ENCODE results near the gene DIDO1.
"Not testable (repeated sequence)": the region's sequence is repeated elsewhere in the genome, so short reads cannot be mapped to it uniquely, and the experiment has no call there.

The DIDO1 gene

DNA sequence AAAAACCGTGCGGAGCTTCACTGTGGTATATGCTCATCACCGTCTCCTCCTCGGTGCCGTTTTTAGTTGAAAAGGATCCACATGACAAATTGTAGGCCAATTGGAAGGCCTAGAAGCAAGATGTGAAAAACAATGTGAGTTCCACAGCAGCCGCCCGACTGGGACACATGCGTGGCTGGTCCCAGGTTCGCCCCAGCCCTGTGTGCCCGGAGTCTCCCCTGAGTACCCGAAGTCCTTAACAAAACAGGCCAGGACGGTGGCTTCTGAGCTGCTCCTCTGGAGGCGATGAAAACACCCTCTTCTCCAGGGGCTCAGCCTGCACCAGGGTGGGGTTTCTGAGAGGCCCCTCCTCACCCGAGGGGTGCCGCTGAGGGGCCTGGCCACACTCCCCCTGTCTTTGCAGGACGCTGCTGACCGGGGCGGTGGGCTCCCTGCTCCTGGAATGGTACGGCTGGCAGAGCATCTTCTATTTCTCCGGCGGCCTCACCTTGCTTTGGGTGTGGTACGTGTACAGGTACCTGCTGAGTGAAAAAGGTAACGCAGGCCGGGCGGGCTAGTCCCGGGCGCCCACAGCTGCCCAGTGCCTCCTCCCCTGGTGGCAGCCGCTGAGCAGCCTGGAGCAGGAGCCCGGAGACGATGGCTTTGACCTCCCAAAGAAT is 36.0 kb upstream of the DIDO1 start:
- no peak for DNase-seq

DNA sequence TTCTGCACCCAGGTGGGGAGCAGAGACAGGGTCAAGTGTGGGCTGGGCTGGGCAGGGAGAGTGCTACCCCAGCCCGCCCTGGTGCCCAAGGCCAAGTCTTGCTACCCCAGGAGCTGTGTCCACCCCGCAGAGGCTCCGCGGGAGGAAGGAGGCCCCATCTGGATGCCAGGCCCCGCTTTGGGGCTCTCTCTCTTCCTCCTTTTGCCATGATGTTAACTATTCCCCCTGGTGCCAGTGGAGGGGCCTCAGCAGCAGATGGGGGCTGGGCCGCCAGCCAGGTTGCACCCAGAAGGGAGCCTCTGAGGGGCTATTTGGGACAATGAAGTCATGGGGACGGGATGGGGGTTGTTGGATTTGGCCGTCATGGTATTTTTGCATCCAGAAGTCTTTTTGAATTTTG is 35.5 kb upstream of the DIDO1 start:
- no peak for DNase-seq

DNA sequence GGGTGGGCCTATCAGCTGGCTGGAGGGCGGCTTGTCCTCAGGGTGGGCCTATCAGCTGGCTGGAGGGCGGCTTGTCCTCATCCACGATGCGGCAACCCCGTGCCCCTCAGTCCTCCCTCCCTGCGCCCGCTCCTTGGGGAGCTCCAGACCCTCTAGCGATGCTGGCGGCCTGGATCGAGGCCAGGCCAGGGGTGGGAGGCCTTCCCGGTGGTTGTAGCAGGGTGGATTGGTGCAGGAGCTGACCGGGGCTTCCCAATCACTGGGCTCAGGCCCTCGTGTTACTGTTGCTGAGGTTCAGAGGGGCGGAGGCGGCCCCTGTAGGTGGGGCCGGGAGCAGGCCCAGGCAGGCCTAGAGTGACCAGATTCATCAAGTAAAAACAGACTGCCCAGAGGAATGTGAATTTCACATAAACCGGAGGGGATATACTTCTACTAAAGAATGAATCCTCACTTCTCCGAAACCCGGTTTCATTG is 35.0 kb upstream of the DIDO1 start:
- DNase-seq: no peak

DNA sequence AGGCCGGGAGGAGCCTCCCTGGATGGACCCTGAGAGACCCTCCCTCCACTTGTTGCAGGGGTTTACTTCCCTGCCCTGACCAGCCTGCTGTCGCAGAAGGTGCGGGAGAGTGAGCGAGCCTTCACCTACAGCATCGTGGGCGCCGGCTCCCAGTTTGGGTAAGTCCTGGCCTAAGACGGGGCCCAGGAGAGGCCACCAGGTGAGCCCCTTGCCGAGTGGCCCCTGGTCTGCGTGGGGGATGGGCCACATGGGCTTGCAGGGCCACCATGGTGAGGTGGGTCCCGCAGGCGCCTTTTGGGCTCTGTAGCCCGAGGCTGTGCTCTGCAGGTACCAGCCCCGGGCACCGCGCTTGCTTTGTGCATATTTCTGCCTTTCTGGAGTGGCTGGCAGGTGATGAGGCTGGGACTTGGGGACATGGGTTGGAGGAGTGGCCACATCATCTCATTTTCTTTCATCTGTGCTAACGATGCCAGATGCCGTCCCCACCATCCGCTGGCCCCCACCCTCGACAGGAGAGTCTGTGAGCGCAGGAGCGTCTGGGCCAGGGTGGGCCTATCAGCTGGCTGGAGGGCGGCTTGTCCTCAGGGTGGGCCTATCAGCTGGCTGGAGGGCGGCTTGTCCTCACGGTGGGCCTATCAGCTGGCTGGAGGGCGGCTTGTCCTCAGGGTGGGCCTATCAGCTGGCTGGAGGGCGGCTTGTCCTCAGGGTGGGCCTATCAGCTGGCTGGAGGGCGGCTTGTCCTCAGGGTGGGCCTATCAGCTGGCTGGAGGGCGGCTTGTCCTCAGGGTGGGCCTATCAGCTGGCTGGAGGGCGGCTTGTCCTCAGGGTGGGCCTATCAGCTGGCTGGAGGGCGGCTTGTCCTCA is 34.4 kb upstream of the DIDO1 start:
- DNase-seq: not testable (repeated sequence)

DNA sequence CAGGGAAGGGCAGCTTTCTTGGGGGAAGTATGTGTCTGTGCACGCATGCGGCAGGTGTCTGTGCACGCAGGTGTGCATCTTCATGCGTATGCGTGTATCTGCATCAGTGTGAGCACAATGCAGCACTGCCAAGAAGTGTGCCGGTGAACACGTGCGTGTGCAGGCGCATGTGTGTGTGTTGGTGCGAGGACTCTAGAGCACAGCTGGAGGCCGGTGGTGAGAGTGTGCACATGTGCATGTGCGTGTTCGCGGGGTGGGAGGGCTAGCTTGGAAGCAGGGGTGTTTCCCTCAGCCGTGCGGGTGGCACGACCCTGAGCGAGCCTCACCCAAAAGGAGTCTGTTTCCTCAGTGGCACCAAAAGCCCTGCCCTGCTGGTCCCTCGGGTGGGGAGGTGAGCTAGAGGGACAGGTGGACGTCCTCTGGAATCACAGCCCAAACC is 33.7 kb upstream of the DIDO1 start:
- DNase-seq: no peak

DNA sequence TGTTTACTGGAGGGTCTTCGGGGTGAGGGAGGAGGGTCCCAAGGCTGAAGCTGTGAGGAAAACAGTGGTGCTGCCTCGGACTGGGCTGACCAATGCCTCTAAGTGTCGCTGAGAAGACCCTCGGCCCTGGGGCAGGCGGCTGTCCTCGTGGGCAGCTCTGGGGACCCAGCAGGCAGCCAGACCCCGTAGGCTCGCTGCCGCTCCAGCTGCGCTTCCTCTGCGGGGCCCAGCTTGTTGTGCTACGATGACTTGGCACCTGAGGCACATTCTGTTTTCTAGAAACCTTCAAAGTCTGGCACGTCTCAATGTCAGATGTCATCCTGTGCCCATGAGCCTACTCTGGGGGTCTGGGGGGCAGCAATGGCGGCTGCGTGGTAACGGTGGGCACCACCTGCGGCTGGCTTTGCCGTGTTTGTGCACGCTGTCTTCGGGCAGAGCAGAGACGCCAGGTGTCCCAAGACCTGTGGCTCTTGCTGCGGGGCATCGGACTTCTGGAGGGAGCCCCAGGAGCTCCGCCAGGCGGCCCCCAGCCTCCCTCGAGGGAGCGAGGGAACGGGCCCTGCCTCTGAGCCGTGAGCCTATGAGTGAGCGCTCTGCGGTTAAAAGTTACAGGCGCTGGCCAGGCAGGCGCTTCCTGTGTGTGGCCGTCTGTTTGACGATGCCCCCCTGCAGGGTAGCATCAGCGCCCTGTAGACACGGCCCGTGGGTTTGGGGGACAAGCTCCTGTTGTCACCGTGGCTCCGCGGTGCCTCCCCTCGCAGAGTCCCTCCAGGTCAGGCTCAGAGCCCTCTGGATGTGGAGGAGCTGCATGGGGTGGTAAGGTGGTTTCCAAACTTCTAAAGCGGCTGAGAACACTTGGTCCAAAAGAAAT is 33.0 kb upstream of the DIDO1 start:
- peak; percentile 55 for DNase-seq

DNA sequence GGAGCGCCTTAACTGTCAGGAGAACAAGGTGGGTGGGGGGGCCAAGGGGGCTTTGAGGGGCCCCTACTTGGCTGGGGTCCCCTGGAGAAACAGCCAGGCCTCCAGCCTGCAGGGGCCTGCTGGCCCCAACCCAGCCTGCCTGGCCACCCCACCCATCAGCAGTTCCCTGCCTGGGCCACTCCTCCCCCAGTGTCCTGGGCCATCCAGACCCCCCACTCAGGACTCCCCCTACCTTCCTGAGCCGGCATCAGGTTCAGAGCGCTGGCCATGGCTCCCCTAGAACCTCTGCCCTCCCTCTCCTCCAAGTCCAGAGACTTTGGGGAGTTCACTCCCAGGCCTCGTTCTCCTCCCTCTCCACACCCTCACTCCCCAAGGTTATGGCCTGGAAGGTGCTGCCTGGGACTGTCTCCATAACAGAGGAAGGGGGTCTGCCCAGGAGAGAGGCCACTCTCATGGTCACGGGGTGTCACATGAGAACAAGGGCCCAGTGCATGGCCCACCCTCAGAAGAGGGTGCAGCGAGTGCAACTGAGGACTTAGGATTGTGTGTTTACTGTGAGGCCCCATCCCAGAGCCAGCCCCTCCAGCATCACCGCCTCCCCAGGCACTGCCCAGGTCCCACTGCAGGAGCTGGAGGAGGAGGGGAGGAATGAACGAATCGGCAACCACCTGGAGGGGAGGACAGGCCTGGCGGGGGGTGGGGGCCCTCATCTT is 32.2 kb upstream of the DIDO1 start:
- DNase-seq: no peak

DNA sequence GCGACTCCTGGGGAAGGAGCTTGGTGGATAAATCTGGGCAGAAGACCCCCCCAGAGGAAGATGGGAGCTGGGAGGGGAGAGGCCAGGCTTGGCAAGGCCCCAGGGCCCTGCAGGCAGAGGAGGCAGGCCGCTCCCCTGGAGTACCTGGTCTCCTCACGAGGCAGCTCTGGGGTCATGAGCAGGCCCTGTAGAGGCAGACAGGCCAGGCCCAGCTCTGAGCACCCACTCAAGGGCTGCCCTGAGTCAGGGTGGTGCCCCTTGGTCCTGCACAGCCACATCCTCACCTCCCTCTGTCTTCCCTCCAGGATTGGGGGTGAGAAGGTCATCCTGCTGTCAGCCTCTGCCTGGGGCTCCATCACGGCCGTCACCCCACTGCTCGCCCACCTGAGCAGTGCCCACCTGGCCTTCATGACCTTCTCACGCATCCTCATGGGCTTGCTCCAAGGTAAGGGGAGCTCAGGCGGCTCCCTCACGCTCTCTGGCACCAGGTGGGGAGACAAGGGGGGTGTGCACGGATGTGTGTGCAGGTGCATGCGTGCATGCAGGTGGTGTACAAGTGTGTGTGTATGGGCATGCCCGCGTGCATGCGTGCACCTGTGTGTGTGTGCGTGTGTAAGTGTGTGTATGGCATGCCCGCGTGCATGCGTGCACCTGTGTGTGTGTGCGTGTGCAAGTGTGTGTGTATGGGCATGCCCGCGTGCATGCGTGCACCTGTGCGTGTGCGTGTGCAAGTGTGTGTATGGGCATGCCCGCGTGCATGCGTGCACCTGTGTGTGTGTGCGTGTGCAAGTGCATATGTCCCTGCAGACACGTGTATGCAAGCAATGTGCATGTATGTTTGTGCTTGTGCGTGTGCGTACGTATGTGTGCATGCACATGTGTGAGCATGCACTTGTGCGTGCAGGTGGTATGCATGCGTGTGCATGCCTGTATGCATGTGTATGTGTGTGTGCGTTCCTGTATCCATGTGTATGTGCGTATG is 31.1 kb upstream of the DIDO1 start:
- no peak for DNase-seq

DNA sequence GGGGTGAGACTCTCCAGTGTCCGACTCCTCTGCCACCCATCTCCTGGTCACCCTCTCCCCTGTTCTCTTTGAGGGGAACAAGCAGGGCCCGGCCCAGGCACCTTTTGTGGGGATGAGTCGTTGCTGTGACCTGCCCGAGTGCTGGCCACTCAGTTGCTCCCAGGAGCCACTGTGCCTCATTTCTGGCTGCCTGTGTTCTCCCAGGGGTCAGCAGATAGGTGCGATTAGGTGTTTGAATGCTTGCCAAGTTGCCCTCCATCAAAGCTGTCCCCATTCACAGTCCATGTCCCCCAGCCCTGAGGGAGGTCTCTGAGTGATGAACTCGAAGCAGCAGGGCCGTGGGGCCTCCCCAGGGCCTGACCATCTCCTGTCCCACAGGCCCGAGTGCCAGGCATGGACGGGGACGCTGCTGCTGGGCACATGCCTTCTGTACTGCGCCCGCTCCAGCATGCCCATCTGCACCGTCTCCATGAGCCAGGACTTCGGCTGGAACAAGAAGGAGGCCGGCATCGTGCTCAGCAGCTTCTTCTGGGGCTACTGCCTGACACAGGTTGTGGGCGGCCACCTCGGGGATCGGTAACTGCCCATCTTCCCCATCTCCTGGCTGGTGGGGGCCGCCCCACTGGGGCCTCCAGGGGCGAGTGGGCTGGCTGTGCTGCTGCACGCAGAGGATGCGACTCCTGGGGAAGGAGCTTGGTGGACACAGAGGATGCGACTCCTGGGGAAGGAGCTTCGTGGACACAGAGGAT is 30.3 kb upstream of the DIDO1 start:
- DNase-seq: no peak

DNA sequence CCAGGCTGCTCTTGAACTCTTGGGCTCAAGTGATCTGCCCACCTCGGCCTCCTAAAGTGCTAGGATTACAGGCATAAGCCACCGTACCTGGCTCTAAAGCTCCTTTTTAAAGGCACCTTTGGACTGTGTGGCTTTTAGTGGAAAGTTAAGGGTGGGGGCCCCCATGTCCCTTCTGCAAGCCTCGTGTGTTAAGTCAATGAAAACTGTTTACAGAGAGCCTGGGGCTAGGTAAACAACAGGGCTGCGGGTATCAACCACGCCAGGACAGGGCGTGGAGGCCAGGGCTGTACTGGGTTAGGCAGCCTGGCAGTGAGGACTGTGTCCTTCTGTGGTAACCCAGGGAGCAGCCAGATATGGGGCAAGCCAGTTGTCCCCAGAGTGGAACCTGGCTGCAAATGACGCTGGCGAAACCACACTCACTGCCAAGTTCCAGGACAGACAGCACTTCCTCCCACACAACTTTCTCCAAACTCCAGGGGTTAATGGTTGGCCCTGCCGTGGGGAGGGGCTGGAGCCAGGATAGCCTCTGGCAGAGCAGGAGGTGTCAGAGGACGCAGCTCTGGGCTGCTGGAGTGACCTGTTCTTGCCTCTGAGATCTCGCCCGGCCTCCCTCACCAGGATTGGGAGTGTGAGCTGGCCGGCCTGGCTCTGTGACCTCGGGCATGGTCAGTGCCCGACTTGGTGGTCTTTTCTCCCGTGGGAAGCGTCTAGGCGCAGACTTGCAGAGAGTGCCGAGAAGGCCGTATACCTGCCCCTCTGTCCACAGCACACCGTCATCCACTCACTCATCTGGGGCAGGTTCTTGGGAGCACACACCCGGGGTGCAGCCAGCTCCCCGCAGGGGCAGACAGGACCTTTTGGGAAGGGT is 29.4 kb upstream of the DIDO1 start:
- peak; percentile 35 for DNase-seq

DNA sequence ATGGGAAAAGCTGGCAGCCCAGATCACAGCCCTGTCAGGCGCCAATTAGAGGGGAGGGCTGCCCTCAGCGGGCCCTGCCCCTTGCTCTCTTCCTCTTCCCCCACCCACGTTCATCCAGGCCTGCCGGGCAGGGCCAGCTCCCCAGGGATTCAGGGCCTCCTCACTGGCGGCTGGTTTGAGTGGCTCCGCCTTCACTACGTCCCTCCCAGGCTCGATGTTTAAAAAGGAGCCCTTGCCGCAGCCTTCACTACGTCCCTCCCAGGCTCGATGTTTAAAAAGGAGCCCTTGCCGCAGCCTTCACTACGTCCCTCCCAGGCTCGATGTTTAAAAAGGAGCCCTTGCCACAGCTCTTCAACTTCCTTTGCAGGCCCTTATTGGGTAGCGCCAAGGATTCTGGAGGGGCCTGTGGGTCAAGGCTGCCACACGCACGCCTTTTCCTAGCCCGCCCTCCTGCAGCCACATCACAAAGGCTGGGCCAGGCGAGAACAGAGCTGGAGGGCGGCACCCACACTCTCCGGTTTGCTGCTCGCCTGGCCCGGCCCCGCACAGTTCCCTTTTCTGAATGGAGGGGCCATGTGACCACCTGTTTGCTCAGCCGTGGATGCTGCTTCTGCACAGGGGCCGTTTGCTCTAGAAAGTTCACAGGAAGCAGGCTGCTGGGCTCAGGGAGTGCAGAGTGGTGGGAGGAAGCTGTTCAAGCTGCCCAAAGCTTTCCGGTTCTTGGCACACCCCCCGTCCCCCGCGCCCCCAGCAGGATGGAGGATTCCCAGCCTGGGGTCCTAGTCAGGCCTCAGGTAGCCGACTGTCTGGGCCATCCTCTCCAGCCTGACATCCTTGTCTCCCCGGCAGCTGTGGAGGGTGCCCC is 27.8 kb upstream of the DIDO1 start:
- DNase-seq: peak; percentile 92

DNA sequence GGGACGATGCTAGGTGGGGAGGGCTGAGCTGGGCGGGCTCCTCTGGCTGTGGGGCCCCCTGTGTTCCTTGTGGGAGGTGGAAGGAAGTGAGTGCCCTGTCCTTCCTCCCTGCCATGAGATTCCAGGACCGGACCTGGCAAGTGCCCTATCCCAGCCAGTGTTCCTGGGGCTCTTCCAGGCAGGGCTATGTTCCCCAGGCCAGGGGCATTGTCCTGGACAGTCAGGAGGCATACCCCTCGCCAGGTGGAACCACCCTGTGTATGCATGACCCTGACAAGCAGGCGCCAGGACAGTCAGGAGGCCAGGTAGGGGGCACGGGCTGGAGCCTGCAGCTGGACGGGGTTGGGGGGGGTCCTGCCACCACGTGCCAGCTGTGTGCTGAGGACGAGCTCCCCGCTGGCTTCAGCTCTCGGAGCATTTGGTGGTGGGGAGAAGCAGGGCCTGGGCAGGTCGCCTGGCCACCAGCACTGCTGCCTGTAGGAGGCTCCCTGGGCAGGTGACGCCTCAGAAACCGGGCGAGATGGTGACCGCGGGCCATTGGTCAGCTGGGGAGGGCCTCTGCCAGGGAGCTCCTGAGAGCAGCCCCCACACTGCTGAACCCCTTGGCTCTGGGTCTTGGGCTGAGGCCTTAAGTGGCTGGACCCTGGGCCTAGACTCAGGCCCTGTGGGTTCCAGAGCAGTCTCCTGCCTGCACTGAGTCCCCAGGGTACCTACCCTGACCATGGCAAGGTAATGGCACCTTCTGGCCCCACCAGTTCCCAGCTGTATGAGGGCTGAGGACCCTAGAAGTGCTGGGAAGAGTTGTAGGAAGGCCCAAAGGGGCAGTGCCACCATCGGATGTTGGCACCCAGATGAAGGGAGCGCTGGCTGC is 26.9 kb upstream of the DIDO1 start:
- DNase-seq: peak; percentile 33

DNA sequence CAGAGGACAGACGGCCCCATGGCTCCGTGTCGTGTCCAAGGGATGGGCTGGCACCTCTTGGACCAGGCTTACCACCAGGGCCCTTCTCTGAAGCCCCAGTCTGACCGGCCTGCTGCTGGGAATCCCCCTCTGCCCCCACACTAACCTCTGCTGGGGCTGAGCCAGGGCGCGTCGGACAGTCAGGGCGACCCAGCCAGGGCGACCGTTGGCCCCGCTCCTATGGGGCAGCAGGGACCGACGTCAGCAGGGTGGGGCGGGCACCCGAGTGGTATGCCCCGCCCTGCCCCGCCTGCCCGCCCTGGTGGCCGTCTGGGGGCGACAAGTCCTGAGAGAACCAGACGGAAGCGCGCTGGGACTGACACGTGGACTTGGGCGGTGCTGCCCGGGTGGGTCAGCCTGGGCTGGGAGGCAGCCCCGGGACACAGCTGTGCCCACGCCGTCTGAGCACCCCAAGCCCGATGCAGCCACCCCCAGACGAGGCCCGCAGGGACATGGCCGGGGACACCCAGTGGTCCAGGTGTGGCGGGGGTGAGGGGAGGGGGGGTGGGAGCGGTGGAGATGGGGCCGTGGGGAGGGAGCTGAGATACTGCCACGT is 26.2 kb upstream of the DIDO1 start, which contains the start of gene SLC17A9:
SLC17A9 (plus strand) TSS at position 337 of the 595 bp plus-strand sequence; CDS start at position 459, 122 bp downstream.
- DNase-seq: peak; percentile 93

DNA sequence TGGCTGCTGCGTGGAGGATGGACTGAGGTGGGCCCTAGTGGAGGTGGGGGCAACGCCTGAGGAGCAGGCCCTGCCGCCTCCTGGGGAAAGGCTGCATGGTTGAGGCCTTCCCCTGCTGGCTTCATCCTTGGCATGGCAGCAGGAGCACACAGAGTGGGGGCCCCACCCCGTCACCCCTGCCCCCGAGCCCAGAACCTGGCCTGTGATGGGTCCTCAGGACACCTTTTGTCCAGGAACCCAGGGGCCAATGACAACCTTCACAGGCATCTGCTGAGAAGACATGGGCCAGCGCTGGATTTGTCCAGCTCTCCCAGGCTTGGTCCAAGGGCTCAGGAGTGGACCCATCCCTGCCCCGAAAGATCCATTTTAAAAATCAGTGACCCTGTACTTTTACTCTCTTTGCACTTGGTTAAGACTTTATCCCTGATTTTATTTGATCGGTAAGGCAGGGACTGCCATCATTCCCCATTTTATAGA is 25.6 kb upstream of the DIDO1 start:
- DNase-seq: no peak

DNA sequence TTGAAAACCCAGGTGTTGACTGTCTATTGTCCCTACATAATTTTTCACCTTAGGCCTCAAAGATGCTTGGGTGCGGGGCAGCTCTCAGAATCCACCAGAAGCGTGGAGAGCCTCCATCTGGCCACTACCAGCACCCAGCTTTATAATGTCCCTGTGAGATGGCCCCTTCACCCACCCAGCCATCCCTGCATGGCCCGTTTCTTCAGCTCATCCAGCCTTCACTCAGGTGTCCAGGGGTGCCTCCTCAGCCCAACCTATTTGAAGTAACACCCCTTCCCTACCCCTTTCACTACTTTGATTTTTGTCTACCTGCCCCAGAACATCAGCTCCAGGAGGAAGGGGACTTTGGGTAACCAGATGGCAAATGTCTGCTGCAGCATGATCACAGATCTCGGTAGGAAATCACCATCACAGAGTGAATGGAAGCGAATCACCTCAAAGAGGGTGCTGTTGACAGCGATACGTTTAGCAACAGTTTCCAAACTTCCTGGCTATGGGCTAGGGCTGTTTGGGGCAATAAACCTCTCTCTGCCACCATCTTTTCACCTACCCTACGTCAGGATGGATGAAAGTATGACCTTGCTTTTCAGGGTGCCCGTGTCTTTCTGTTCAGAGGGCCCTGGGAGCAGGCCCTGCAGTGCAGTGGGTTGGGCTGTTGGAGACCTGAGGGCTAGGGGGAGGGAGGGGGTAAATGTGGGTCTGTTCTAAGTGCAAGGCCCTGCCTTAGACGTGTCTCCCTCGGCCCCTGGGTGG is 25.0 kb upstream of the DIDO1 start:
- DNase-seq: no peak

DNA sequence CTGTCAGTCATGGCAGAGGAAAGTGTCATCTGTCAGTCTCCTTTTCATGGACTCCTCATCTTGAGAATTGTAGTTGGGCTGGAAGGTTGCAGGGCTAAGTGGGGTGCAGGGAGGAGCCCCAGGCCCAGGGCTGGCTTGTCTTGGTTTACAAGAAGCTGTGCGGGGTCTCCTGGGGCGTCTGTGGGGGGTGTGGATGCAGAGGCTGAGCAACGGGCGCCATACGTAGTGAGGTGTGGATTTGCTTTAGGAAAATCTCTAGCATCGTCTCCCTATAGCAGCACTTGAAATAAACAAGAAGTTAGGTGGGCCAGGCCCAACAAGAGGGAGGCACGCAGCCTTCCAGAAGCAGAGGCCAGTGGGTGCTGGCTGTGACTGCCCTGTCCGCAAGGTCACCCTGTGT is 24.4 kb upstream of the DIDO1 start:
- DNase-seq: no peak

Data from hematopoietic multipotent progenitor cell treated with erythropoietin and hydrocortisone succinate and interleukin-3 and kit ligand, for 6 days (in vitro differentiated cells).